GM13976 (cell line): ENCODE results near the gene LIMCH1.

ENCODE experiments used
- DNase-seq: peaks from one replicate; pipeline ENCODE4 v3.0.0; 2012; ENCODE audit warnings: low spot score
- CTCF ChIP-seq: IDR thresholded peaks from 2 replicates; pipeline ENCODE4 v1.5.1; 2012; ENCODE audit warnings: borderline replicate concordance, mild to moderate bottlenecking; ENCODE audit not compliant: insufficient read depth; ENCODE audit errors: extremely low read depth, missing control alignments, control extremely low read depth
- in situ Hi-C: fragments of 300-500 bp; cut with MboI; formaldehyde crosslinking; loops from one replicate; pipeline ENCODE4 v1.12.0; 2022; ENCODE audit warnings: low sequenced_read_pairs, mixed read lengths, inconsistent platforms; ENCODE audit not compliant: unreplicated experiment

LIMCH1 gene

DNA sequence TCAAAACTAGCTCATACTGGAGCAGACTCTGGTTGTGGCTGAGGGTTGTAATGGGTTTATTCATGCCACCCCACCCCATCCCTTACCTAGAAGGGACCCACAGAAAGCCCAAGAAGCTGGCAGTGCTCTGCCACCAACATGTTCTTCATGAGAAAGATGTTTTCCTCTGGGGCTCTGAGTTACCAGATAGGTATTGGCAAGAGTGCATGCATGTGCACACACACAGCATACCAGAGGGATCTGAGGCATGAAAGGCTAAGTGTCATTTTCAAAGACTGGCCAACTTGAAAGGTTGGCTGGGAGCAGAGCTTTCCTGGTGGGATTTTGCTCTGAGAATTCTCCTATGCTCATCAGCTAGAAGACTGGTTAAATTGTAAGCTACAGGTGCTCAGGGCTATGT, 145.4 kb downstream of the LIMCH1 start:
- no peak for DNase-seq
- in situ Hi-C loops: no loop called here
- TF ChIP-seq CTCF: no peak

DNA sequence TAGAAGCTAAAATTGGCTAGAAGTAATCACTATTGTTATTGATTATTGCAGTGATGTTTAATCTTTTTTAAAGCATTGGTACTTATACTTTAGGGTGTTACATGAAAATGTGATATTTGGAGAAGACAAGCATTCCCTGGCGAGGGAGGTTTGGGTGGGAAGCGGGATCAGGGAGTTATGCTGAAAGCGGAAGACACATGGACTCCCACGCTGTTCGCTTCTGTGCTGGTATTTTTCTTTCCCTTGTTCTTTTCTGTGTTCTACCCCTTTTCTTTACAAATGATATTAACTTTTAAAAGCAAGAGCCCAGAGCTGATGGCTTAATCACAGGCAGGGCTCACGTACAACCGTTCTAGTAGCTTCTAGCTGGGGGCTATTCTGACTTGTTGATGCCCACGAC, 148.9 kb downstream of the LIMCH1 start:
- in situ Hi-C loops: no loop called here
- no peak for TF ChIP-seq CTCF
- no peak for DNase-seq

DNA sequence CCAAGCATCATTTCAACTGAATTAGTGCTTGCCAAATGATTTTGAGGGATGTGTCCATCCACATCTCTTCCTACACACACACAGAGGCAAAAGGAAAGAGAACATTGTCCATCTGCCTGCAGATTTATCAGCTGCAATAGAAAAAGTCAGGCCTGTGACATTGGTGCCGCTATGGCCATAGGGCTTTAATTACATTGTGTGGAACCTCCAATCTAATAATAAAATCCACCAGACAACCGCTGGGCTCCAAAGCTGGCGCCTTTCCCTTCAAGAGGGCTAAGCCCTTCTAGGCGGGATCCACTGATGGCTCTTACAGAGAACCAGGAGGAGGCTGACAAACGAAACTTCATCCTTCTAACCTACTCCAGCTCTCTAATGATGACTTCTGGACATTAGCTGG, 150.0 kb downstream of the LIMCH1 start:
- in situ Hi-C loops: no loop called here
- TF ChIP-seq CTCF: no peak
- no peak for DNase-seq

- in situ Hi-C loops: loop anchor here (5.0 kb wide), 1 partner anchor 194 kb away; no protein-coding TSS in a partner anchor
- peak; percentile 81 for TF ChIP-seq CTCF
Measured at GRCh38 chr4:41692717-41693345, 154.9 kb downstream of the LIMCH1 start.

DNA sequence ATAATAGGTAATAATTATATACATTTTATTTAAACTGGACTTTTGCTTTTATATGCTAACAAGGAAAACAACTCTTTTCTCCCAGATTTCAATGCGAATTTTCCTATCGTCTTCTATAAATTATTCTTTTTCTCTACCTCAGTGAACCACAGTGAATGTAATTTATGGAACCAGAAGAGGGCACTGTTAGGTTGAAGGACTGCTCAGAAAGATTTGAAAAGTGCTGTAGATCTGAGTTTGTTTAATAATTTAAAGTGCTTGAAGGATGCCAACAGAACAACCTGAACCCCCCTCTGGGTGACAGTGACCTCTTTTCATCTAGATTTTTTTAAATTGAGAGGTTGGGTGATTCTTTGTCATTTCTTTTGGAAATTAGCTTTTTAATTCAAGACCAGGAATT, 155.7 kb downstream of the LIMCH1 start:
- in situ Hi-C loops: loop anchor here (5.0 kb wide), 1 partner anchor 194 kb away; no protein-coding TSS in a partner anchor
- TF ChIP-seq CTCF: peak; percentile 43
- no peak for DNase-seq

More at GRCh38 chr4:41692717-41693345, 154.9 kb downstream of the LIMCH1 start:
- peak; percentile 23 for DNase-seq

DNA sequence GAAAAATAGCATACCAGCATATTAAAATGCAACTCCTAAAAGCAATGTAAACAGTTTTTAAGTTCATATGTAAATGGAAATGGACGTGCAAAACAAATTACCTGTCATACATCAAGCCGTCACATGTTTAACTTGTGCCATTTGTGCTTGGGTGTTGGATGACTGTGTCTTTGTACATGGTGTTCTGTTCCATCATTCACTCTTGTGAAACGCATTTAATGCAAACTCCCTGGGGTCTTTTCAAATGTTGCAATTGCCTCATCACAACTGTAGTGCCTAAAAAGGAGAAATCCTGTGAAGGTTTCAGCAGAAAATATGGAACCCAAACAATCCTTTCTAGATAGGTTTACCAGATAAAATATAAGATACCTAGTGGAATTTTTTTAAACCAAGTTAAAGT, 158.2 kb downstream of the LIMCH1 start:
- DNase-seq: no peak
- no peak for TF ChIP-seq CTCF
- in situ Hi-C loops: no loop called here
